ENCODE data around the gene OPN4.

GRCh38 chr10:86657011-86657395, 2.7 kb downstream of the OPN4 start:
- TF ChIP-seq CTCF (IDR thresholded peaks at IDR 0.05; ENCODE audit: insufficient read depth, low read depth, low read length) (no peak), EZH2 (IDR thresholded peaks at IDR 0.05; ENCODE audit: insufficient read depth, low read length) (no peak)

All from astrocyte (in vitro differentiated cells and primary cell).